Thoracic aorta (tissue), 2 donors: Measurements from ENCODE around the gene DGLUCY. TPM values are rescaled to one million over a fixed set of nuclear protein-coding genes. Genes with fewer than 3 reads are reported as not detected.

Experiments used
- ATAC-seq: fragments of 150-250 bp; one replicate; pipeline ENCODE4 v1.8.0; 2017; ENCODE audit warnings: low read depth; ENCODE audit not compliant: insufficient number of reproducible peaks, low FRiP score
- DNase-seq: peaks from one replicate; pipeline ENCODE4 v3.0.0-alpha.2; 2020; ENCODE audit warnings: low spot score
- H3K27ac ChIP-seq, 2 donors: fragments of 200-600 bp; sonication (generic); 1 replicate in 1 of 2; 2 replicates in 1 of 2; pipeline ENCODE4 v1.5.1; 2016; ENCODE audit warnings: mild to moderate bottlenecking in 2 of 2, moderate library complexity in 2 of 2
- H3K27me3 ChIP-seq: fragments of 200-600 bp; sonication (generic); replicated peaks from 2 replicates; pipeline ENCODE4 v1.6.0; 2016; ENCODE audit warnings: mild to moderate bottlenecking; ENCODE audit not compliant: insufficient read depth
- H3K36me3 ChIP-seq: fragments of 200-600 bp; sonication (generic); one replicate; pipeline ENCODE4 v1.5.1; 2016
- H3K4me1 ChIP-seq, 2 donors: fragments of 200-600 bp; sonication (generic); 1 replicate in 1 of 2; 2 replicates in 1 of 2; pipeline versions ENCODE4 v1.5.1 to v1.6.0; 2016; ENCODE audit warnings: low read depth in 2 of 2, mild to moderate bottlenecking in 1 of 2; ENCODE audit not compliant: control insufficient read depth in 1 of 2
- H3K4me3 ChIP-seq: fragments of 200-600 bp; sonication (generic); 2 replicates; pipeline ENCODE4 v1.5.1; 2016; ENCODE audit warnings: mild to moderate bottlenecking
- H3K9me3 ChIP-seq: fragments of 200-600 bp; sonication (generic); 2 replicates; pipeline ENCODE4 v1.5.1; 2016
- total RNA-seq, 2 donors: library from RNA; depleted of rRNA; stranded (reverse); fragments of >200 nt; gene quantifications; one replicate each; pipeline versions ENCODE4 v1.1.0 to v1.2.3, GENCODE V29; 2016
- TF ChIP-seq, protein P1 (sequence below): fragments of 200-600 bp; sonication (generic); IDR thresholded peaks from one replicate; pipeline ENCODE4 v1.5.1; 2019; ENCODE audit warnings: antibody characterized with exemption

Gene DGLUCY
- total RNA-seq, 2 donors from 2014 or later, result 24.4 to 36.7 TPM

GRCh38 chr14:91229005-91229382, 115.1 kb downstream of the DGLUCY start:
- DNase-seq (no peak), ATAC-seq (no peak)

GRCh38 chr14:91229743-91230200, 115.9 kb downstream of the DGLUCY start:
- no peak for ATAC-seq
- Histone ChIP-seq H3K27me3 (no peaks in the 10 kb centered on the region), H3K36me3 (no peaks in the 10 kb centered on the region), H3K9me3 (no peaks in the 10 kb centered on the region), H3K4me1 (no peaks in the 10 kb centered on the region), H3K27ac (no peak overlapping the region), H3K4me3 (no peak overlapping the region)
- TF ChIP-seq, protein P1, sequence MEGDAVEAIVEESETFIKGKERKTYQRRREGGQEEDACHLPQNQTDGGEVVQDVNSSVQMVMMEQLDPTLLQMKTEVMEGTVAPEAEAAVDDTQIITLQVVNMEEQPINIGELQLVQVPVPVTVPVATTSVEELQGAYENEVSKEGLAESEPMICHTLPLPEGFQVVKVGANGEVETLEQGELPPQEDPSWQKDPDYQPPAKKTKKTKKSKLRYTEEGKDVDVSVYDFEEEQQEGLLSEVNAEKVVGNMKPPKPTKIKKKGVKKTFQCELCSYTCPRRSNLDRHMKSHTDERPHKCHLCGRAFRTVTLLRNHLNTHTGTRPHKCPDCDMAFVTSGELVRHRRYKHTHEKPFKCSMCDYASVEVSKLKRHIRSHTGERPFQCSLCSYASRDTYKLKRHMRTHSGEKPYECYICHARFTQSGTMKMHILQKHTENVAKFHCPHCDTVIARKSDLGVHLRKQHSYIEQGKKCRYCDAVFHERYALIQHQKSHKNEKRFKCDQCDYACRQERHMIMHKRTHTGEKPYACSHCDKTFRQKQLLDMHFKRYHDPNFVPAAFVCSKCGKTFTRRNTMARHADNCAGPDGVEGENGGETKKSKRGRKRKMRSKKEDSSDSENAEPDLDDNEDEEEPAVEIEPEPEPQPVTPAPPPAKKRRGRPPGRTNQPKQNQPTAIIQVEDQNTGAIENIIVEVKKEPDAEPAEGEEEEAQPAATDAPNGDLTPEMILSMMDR, result no peak
- no peak for DNase-seq

More at GRCh38 chr14:91229005-91229382, 115.1 kb downstream of the DGLUCY start:
- Histone ChIP-seq H3K27ac (no peak overlapping the region), H3K36me3 (no peaks in the 10 kb centered on the region), H3K9me3 (no peaks in the 10 kb centered on the region), H3K4me1 (no peaks in the 10 kb centered on the region), H3K4me3 (no peak overlapping the region), H3K27me3 (no peaks in the 10 kb centered on the region)
- TF ChIP-seq, protein P1, result no peak

GRCh38 chr14:91230397-91231035, 116.6 kb downstream of the DGLUCY start:
- no peak overlapping the region for H3K27ac ChIP-seq
- H3K36me3 ChIP-seq, result no peaks in the 10 kb centered on the region
- H3K27me3 ChIP-seq, result no peaks in the 10 kb centered on the region
- H3K4me3 ChIP-seq, result no peak overlapping the region
- H3K4me1 ChIP-seq, result no peaks in the 10 kb centered on the region
- H3K9me3 ChIP-seq, result no peaks in the 10 kb centered on the region
- ATAC-seq (no peak), DNase-seq (no peak)
- TF ChIP-seq, protein P1, result no peak

GRCh38 chr14:91231446-91231845, 117.6 kb downstream of the DGLUCY start:
- H3K27ac ChIP-seq, result no peak overlapping the region
- no peak for DNase-seq
- H3K36me3 ChIP-seq, result no peaks in the 10 kb centered on the region
- no peak overlapping the region for H3K4me3 ChIP-seq
- H3K4me1 ChIP-seq, result no peaks in the 10 kb centered on the region
- H3K27me3 ChIP-seq, result no peaks in the 10 kb centered on the region
- TF ChIP-seq, protein P1, result no peak
- ATAC-seq, result no peak
- H3K9me3 ChIP-seq, result no peaks in the 10 kb centered on the region

GRCh38 chr14:91232052-91232451, 118.2 kb downstream of the DGLUCY start:
- H3K4me1 ChIP-seq, result no peaks in the 10 kb centered on the region
- DNase-seq, result no peak
- H3K27ac ChIP-seq, result no peak overlapping the region
- TF ChIP-seq, protein P1, result no peak
- H3K36me3 ChIP-seq, result no peaks in the 10 kb centered on the region
- ATAC-seq, result no peak
- H3K27me3 ChIP-seq, result no peaks in the 10 kb centered on the region
- H3K9me3 ChIP-seq, result no peaks in the 10 kb centered on the region
- H3K4me3 ChIP-seq, result no peak overlapping the region
